WERI-Rb-1 (cell line): Measurements from ENCODE around the gene HNRNPC.
"Not testable (repeated sequence)": the region's sequence is repeated elsewhere in the genome, so short reads cannot be mapped to it uniquely, and the experiment has no call there.

Experiments
- DNase-seq: peaks from one replicate; pipeline ENCODE4 v3.0.0-alpha.2; 2020
- H3K27ac ChIP-seq: fragments of 250-450 bp; sonication (Bioruptor Pico); 2 replicates; pipeline ENCODE4 v1.5.1; 2020; ENCODE audit warnings: mild to moderate bottlenecking, moderate library complexity
- H3K27me3 ChIP-seq: fragments of 250-450 bp; sonication (Bioruptor Pico); 2 replicates; pipeline ENCODE4 v1.5.1; 2021; ENCODE audit warnings: mild to moderate bottlenecking, low read depth, moderate library complexity; ENCODE audit not compliant: insufficient read depth, severe bottlenecking
- H3K36me3 ChIP-seq: fragments of 250-450 bp; sonication (Bioruptor Pico); 2 replicates; pipeline ENCODE4 v1.5.1; 2020; ENCODE audit warnings: mild to moderate bottlenecking, moderate library complexity
- H3K4me3 ChIP-seq: 2 replicates; pipeline ENCODE4 v1.5.1; 2011; ENCODE audit warnings: low read depth, mild to moderate bottlenecking, control low read depth, low read length
- H3K9me3 ChIP-seq: fragments of 250-450 bp; sonication (Bioruptor Pico); 2 replicates; pipeline ENCODE4 v1.5.1; 2021; ENCODE audit warnings: mild to moderate bottlenecking, moderate library complexity; ENCODE audit not compliant: severe bottlenecking
- TF ChIP-seq, protein P1 (sequence below): IDR thresholded peaks from 2 replicates; pipeline ENCODE4 v1.5.1; 2011; ENCODE audit warnings: low read depth, mild to moderate bottlenecking, control low read depth, inconsistent platforms, low read length

HNRNPC gene

GRCh38 chr14:21261824-21262223, 7.4 kb downstream of the HNRNPC start:
- H3K9me3 ChIP-seq: no peaks in the 10 kb centered on the region
- TF ChIP-seq, protein P1, sequence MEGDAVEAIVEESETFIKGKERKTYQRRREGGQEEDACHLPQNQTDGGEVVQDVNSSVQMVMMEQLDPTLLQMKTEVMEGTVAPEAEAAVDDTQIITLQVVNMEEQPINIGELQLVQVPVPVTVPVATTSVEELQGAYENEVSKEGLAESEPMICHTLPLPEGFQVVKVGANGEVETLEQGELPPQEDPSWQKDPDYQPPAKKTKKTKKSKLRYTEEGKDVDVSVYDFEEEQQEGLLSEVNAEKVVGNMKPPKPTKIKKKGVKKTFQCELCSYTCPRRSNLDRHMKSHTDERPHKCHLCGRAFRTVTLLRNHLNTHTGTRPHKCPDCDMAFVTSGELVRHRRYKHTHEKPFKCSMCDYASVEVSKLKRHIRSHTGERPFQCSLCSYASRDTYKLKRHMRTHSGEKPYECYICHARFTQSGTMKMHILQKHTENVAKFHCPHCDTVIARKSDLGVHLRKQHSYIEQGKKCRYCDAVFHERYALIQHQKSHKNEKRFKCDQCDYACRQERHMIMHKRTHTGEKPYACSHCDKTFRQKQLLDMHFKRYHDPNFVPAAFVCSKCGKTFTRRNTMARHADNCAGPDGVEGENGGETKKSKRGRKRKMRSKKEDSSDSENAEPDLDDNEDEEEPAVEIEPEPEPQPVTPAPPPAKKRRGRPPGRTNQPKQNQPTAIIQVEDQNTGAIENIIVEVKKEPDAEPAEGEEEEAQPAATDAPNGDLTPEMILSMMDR: no peak
- peak overlapping the region; percentile 24; the same call in 1 of the 2 replicates for H3K27ac ChIP-seq
- DNase-seq: no peak
- H3K4me3 ChIP-seq: no peak overlapping the region
- H3K27me3 ChIP-seq: no peaks in the 10 kb centered on the region
- H3K36me3 ChIP-seq: peaks cover 99% of the 10 kb centered on the region

DNA sequence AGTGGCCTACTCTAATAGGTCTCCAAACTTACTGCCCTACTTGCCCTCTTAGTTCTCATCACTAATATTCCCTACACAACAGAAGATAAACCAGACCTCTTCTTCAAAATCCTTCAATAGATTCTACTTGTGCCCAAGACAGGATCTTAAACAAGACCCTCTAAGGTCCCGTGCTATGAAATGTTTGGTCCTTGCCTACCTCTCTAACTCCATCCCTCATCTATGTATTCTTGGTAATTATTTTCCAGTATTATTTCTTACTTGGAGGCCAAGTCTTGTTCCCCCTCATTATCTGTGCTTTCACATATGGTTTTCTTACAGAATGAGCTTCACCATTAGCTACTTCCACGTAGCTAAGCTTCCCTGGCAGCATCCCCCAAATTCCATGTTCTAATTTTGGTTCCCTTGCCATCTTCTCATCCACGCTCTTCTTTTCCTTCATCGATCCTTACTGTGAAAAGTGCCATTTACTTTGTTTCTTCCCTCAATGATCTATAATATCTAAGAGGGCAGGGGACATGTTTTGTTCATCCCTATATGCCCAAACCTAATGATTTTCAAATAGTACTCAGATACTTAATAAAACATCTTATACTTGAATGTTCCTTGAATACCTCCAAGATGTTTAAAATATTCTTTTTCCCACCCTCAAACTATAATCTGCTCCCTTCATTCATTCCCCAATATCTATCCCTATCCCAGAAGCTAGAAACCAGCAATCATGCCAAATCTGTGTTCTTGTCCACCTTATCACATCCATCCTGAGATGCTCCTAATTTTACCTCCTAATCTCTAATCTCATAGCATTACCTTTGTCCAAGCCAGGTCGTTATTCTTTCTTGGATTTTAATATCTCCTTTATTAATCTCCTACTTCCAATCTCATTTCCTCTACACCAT, 10.1 kb downstream of the HNRNPC start:
- Histone ChIP-seq H3K27ac (no peak overlapping the region), H3K9me3 (no peaks in the 10 kb centered on the region), H3K4me3 (no peak overlapping the region), H3K36me3 (peaks cover 99% of the 10 kb centered on the region), H3K27me3 (no peaks in the 10 kb centered on the region)
- TF ChIP-seq, protein P1: no peak
- DNase-seq: no peak

DNA sequence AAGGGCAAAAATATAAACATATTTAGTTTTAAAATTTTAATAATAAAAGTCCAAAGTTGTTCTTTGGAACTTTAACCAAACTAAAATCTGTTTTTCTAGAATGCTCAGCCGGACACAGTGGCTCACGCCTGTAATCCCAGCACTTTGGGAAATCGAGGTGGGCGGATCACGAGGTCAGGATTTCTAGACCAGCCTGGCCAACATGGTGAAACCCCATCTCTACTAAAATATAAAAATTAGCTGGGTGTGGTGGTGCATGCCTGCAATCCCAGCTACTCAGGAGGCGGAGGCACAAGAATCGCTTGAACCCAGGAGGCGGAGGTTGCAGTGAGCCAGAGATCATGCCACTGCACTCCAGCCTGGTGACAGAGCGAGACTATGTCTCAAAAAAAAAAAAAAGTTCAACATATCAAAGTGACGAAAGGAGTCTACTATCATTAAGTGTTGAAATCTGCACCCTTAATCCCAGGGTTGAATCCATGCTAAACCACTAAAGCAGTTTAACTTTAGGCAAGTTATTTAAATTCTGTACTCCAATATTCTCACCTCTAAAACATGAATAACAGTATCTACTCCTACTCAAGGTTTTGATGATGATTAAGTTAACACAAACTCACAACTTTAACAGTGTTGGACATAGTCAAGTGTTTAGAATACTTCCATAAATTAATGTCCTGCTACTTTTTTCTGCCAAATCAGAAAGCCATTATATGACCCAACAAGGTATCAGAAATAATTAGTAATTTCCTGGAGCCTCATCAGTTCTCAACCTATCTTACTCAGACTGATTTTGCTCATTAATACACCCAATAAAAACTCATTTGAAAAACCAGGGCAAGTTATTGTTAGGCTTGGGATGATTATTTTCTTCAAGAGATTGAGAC, 11.0 kb downstream of the HNRNPC start:
- no peak overlapping the region for H3K4me3 ChIP-seq
- H3K27me3 ChIP-seq: no peaks in the 10 kb centered on the region
- DNase-seq: no peak
- no peaks in the 10 kb centered on the region for H3K9me3 ChIP-seq
- peaks cover 98% of the 10 kb centered on the region for H3K36me3 ChIP-seq
- TF ChIP-seq, protein P1: no peak
- no peak overlapping the region for H3K27ac ChIP-seq

DNA sequence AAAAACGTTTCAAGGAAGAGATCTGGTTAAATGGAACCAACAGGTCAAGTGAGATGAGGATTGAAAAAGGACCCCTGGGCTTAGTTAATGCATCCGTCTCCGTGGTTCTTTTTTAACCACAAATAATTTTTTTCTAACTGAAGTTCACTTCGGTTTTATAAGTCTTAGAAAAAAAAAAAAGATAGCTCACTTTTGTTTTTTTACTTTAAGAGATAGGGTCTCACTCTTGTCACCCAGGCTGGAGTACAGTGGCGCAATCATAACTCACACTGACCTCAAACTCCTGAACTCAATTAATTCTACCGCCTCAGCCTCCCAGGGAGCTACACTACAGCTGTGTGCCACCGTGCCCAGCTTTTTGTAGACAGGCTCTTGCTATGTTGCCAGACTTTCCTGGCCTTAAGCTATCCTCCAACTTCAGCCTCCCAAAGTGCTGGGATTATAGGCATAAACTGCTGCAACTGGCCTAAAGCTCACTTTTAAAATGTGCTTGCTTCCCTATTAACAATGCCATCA, 11.8 kb downstream of the HNRNPC start:
- H3K36me3 ChIP-seq: peaks cover 96% of the 10 kb centered on the region
- TF ChIP-seq, protein P1: no peak
- DNase-seq: no peak
- H3K4me3 ChIP-seq: no peak overlapping the region
- no peaks in the 10 kb centered on the region for H3K27me3 ChIP-seq
- no peaks in the 10 kb centered on the region for H3K9me3 ChIP-seq
- H3K27ac ChIP-seq: no peak overlapping the region

DNA sequence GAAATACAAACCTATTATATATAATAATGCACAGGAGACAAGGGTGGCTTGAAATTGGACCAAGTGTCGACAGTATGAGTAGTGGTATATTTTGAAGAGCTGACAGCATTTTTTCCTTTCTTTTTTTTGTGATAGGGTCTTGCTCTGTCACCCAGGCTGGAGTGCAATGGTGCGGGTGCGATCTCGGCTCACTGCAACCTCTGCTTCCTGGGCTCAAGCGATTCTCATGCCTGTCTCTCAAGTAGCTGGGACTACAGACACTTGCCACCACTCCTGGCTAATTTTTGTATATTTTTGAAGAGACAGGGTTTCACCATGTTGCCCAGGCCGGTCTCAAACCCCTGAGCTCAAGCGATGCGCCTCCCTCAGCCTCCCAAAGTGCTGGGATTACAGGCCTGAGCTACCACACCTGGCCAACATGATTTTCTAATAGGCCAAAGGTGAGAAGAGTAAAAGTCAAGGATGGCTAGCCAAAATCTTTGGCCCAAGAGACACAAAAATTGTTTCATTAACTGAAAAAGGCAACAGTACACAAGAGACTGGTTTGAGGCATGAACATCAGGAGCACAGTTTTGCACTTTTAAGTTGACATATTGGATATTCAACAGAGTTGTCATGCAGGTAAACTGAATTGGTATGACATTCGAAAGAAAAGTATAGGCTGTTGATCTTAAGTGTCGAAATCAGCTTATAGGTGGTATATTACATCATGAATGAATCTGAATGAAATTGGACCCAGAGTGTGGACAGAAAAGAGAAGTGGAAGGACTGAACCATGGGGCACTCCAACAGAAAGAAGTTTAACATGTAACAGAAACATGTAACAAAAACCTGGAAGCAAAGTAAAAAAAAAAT, 12.5 kb downstream of the HNRNPC start:
- H3K27me3 ChIP-seq: no peaks in the 10 kb centered on the region
- H3K36me3 ChIP-seq: peaks cover 96% of the 10 kb centered on the region
- H3K4me3 ChIP-seq: no peak overlapping the region
- TF ChIP-seq, protein P1: no peak
- H3K27ac ChIP-seq: peak overlapping the region; percentile 19; the same call in 1 of the 2 replicates
- DNase-seq: no peak
- no peaks in the 10 kb centered on the region for H3K9me3 ChIP-seq

GRCh38 chr14:21256102-21256447, 13.2 kb downstream of the HNRNPC start:
- not testable (repeated sequence) for H3K27me3 ChIP-seq, H3K9me3 ChIP-seq, DNase-seq, H3K27ac ChIP-seq, H3K4me3 ChIP-seq
- H3K36me3 ChIP-seq: peaks cover 96% of the 10 kb centered on the region
